Activated gamma-delta T cell treated with anti-CD3 and anti-CD28 coated beads, Interleukin-2, amount 50 U/mL, for 16 hours (primary cell): ENCODE measurements around the gene CADM3.

Experiments used
- DNase-seq: peaks from one replicate; pipeline ENCODE4 v3.0.0-alpha.2; 2020; ENCODE audit warnings: low read depth

The CADM3 gene

GRCh38 chr1:159175571-159175970, 4.2 kb downstream of the CADM3 start:
- DNase-seq, result no peak

GRCh38 chr1:159177272-159177907, 6.0 kb downstream of the CADM3 start:
- DNase-seq, result no peak

GRCh38 chr1:159179906-159180305, 8.5 kb downstream of the CADM3 start:
- no peak for DNase-seq

GRCh38 chr1:159180516-159180915, 9.1 kb downstream of the CADM3 start:
- DNase-seq, result no peak

GRCh38 chr1:159181328-159182024, 10.1 kb downstream of the CADM3 start:
- no peak for DNase-seq

- DNase-seq, result no peak
Measured at GRCh38 chr1:159184201-159184600, 12.8 kb downstream of the CADM3 start.

GRCh38 chr1:159185121-159185520, 13.7 kb downstream of the CADM3 start:
- DNase-seq, result no peak

- DNase-seq, result no peak
Measured at GRCh38 chr1:159187033-159187432, 15.6 kb downstream of the CADM3 start.

GRCh38 chr1:159187647-159188374, 16.4 kb downstream of the CADM3 start:
- no peak for DNase-seq

- no peak for DNase-seq
Measured at GRCh38 chr1:159188375-159188788, 17.0 kb downstream of the CADM3 start.

- DNase-seq, result no peak
Measured at GRCh38 chr1:159190441-159190840, 19.0 kb downstream of the CADM3 start.

GRCh38 chr1:159196543-159196942, 25.1 kb downstream of the CADM3 start:
- DNase-seq, result no peak

GRCh38 chr1:159197561-159198557, 26.4 kb downstream of the CADM3 start:
- DNase-seq, result no peak

GRCh38 chr1:159199901-159200300, 28.5 kb downstream of the CADM3 start:
- no peak for DNase-seq

- DNase-seq, result no peak
Measured at GRCh38 chr1:159200769-159201168, 29.4 kb downstream of the CADM3 start.

GRCh38 chr1:159201642-159202041, 30.2 kb downstream of the CADM3 start:
- DNase-seq, result no peak

- no peak for DNase-seq
Measured at GRCh38 chr1:159203610-159204009, 32.2 kb downstream of the CADM3 start.

- DNase-seq, result no peak
Measured at GRCh38 chr1:159204161-159205141, 33.0 kb downstream of the CADM3 start, which contains the start of gene ACKR1. TSS of gene ACKR1 (plus strand) at chr1:159204875. CDS start at chr1:159204960, 85 bp downstream.

GRCh38 chr1:159205225-159205624, 33.8 kb downstream of the CADM3 start:
- no peak for DNase-seq

- DNase-seq, result no peak
Measured at GRCh38 chr1:159206110-159206509, 34.7 kb downstream of the CADM3 start.

- DNase-seq, result no peak
Measured at GRCh38 chr1:159207080-159207479, 35.7 kb downstream of the CADM3 start.
